ENCODE measurements around the gene GNPDA2. TPM values are rescaled to one million over a fixed set of nuclear protein-coding genes. Genes with fewer than 3 reads are reported as not detected.

Gene GNPDA2
- total and polyA plus RNA-seq, 2 of the 8 experiments (the other 6 are each of a cell fraction or from before 2014, with no cell fraction given): 3.0 to 4.8 TPM

- no peak for TF ChIP-seq USF2 (IDR thresholded peaks at IDR 0.05; ENCODE audit: low read length)
- no peak for TF ChIP-seq E2F6 (IDR thresholded peaks at IDR 0.05)
- no peak for TF ChIP-seq BCL11A (IDR thresholded peaks at IDR 0.05; ENCODE audit: low read depth in 2 of 2, low read length in 2 of 2)
- TF ChIP-seq TEAD4 (IDR thresholded peaks at IDR 0.05; ENCODE audit: low read depth, low read length): no peak
- TF ChIP-seq CHD2 (IDR thresholded peaks at IDR 0.05; ENCODE audit: low read length): no peak
- no peak for TF ChIP-seq YY1 (IDR thresholded peaks at IDR 0.05; ENCODE audit: low read depth, low read length)
Measured at GRCh38 chr4:44766453-44766852, 40.1 kb upstream of the GNPDA2 start (continued).
